ENCODE measurements around the gene HNF1A. TPM values are rescaled to one million over a fixed set of nuclear protein-coding genes. Genes with fewer than 3 reads are reported as not detected.

Gene HNF1A
- total RNA-seq, 4 donors from 2014 or later = 11.8 TPM; not detected in 3

- no peak overlapping the region for H3K4me3 ChIP-seq
- DNase-seq = no peak
- no peaks in the 10 kb centered on the region for H3K27me3 ChIP-seq
- no peaks in the 10 kb centered on the region for H3K36me3 ChIP-seq
- no peaks in the 10 kb centered on the region for H3K4me1 ChIP-seq
- no peaks in the 10 kb centered on the region for H3K9me3 ChIP-seq
- TF ChIP-seq POLR2A (IDR thresholded peaks at IDR 0.05) = no peak
- TF ChIP-seq CTCF (IDR thresholded peaks at IDR 0.05) = no peak
- intact Hi-C loops (cut with DNase I; ENCODE audit: low total_unique reads) = no loop called here
- no peak overlapping the region for H3K27ac ChIP-seq
Measured at GRCh38 chr12:120959111-120959878, 19.0 kb upstream of the HNF1A start.

- intact Hi-C loops (cut with DNase I; ENCODE audit: low total_unique reads) = no loop called here
- Histone ChIP-seq H3K9me3 (no peaks in the 10 kb centered on the region), H3K4me3 (no peak overlapping the region), H3K4me1 (no peaks in the 10 kb centered on the region), H3K36me3 (no peaks in the 10 kb centered on the region), H3K27ac (no peak overlapping the region), H3K27me3 (no peaks in the 10 kb centered on the region)
- DNase-seq = no peak
- TF ChIP-seq POLR2A (IDR thresholded peaks at IDR 0.05) (no peak), CTCF (IDR thresholded peaks at IDR 0.05) (no peak)
Measured at GRCh38 chr12:120960657-120961056, 17.7 kb upstream of the HNF1A start.

- DNase-seq = no peak
- Histone ChIP-seq H3K9me3 (no peaks in the 10 kb centered on the region), H3K4me1 (no peaks in the 10 kb centered on the region), H3K36me3 (no peaks in the 10 kb centered on the region), H3K27me3 (no peaks in the 10 kb centered on the region), H3K27ac (no peak overlapping the region), H3K4me3 (no peak overlapping the region)
- TF ChIP-seq CTCF (IDR thresholded peaks at IDR 0.05) (no peak), POLR2A (IDR thresholded peaks at IDR 0.05) (no peak)
- intact Hi-C loops (cut with DNase I; ENCODE audit: low total_unique reads) = no loop called here
Measured at GRCh38 chr12:120961604-120962531, 16.5 kb upstream of the HNF1A start.

- Histone ChIP-seq H3K27ac (no peak overlapping the region), H3K4me3 (no peak overlapping the region), H3K27me3 (no peaks in the 10 kb centered on the region), H3K9me3 (no peaks in the 10 kb centered on the region), H3K4me1 (no peaks in the 10 kb centered on the region), H3K36me3 (no peaks in the 10 kb centered on the region)
- no peak for TF ChIP-seq POLR2A (IDR thresholded peaks at IDR 0.05)
- TF ChIP-seq CTCF (IDR thresholded peaks at IDR 0.05) = no peak
- intact Hi-C loops (cut with DNase I; ENCODE audit: low total_unique reads) = no loop called here
- no peak for DNase-seq
Measured at GRCh38 chr12:120962532-120963020, 15.8 kb upstream of the HNF1A start.

GRCh38 chr12:120964298-120964697 lies 14.0 kb upstream of the HNF1A start:
- TF ChIP-seq POLR2A (IDR thresholded peaks at IDR 0.05) (no peak), CTCF (IDR thresholded peaks at IDR 0.05) (no peak)
- intact Hi-C loops (cut with DNase I; ENCODE audit: low total_unique reads) = no loop called here
- H3K27me3 ChIP-seq = no peaks in the 10 kb centered on the region

More at GRCh38 chr12:120964298-120964697, 14.0 kb upstream of the HNF1A start:
- Histone ChIP-seq H3K9me3 (no peaks in the 10 kb centered on the region), H3K27ac (no peak overlapping the region), H3K4me3 (no peak overlapping the region), H3K4me1 (no peaks in the 10 kb centered on the region), H3K36me3 (no peaks in the 10 kb centered on the region)
- DNase-seq = no peak

Data from uterus (tissue), 4 donors.